CD4-positive, alpha-beta T cell treated with Interleukin-6 for 4 hours (primary cell): ENCODE data around the gene KIF13A.
"Not testable (repeated sequence)": the region's sequence is repeated elsewhere in the genome, so short reads cannot be mapped to it uniquely, and the experiment has no call there.

Experiments
- DNase-seq: peaks from one replicate; pipeline ENCODE4 v3.0.0-alpha.2; 2020; ENCODE audit warnings: mixed read lengths

KIF13A gene

DNA sequence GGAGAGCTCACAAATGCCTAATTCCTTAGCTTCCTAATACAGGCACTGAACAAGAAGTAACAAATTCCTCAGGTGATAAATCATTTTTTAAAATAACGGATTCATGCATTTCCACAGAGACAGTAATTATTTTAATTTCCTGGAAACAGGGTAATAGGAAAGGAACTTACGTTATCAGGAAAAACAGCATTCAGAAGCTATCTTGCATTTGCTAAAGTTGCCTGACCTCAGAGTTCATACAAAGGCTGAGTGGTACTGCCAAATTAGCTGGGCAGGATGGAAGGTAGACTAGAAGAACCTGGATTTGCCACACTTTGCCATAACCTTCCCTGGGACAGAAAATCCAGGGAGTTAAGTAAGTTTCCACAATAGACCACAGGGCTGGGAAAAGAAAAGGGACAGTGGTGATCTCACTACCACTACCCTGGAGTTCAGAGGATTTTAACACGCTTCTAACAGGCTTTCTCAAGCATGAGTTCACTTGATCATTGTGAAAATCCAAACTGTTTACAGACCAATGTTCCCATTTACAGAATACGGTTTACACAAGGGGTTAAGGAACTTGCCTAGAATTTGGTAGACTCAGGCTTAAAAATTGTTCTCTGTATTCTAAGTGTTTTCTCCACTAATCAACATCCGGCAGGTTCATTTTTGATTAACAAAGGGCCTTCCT is 57.0 kb downstream of the KIF13A start:
- DNase-seq = no peak

DNA sequence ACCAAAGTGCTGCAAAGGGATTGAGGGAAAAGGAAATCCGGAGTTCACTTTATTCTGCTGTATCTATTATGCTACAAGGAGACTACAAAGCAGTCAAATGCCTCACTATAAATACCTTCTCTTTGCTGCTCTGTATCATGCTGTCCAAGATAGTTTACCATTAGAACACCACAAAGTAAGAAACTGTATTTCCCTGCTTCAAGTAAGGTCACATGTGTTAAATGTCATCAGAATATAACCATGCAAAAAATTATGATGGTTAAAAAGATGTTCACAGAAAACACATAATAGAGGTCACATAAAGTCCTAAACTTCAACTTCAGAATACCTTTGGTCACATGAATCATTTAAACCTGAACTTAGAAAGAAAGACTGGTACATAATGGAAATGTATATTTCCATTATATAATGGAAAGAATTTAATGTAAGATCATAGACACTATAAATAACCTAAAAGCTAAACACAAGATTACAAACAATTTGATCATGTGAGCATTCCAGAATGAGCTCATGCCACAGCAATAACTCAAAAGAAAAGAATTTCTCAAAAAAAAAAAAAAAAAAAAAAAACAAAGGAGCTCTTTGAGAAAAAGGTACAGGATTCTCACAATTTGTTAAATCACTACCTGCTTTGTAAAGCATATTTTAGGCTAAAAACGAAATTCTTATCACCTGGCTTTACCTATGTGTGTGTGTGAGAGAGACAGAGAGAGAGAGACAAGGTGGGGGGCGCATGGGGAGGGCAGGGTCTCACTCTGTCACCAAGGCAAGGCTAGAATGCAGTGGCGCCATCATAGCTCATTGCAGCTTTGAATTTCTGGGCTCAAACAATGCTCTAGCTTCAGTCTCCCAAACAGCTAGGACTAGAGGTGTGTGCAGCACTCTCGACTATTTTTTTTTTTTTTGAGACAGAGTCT is 58.7 kb downstream of the KIF13A start:
- no peak for DNase-seq

DNA sequence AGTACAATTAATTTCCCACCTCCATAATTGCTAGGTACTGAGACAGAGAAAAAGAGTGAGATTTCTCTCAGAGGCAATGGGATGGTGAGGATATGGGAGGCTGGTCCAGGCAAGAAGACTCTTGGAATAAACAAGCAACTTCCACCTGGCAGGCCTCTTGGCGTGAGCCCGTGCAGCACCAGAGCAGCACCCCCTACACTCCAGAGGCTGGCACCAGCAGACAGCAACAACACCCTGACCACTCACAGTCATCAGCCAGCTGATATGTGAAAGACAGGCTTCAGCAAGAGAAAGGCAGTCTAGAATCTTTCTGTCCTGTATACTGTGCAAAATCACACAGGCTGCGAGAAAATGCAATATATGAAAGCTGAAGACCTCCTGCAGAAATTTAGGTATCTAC is 59.7 kb downstream of the KIF13A start:
- DNase-seq = no peak

DNA sequence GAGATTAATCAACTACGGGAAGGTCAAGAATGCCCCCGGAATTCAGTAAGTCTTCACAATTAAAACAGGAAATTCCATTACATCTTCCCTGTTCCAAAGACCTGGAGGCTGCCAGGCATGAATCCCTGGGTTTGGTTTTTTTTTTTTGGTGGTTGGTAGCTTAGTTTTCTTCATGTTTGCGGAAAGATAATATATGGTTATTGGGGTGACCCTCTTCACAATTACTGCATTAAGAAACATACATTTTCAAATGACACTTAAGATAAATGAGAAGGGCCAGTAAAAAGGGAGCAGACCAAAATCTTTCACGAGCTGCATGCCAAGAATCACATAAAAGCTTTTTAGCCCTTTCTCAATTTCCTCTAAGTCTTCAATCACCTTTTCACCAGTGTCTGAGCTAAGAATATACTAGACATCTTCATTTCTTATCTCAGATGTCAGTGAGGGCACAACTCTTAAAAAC is 64.0 kb downstream of the KIF13A start:
- DNase-seq = no peak

DNA sequence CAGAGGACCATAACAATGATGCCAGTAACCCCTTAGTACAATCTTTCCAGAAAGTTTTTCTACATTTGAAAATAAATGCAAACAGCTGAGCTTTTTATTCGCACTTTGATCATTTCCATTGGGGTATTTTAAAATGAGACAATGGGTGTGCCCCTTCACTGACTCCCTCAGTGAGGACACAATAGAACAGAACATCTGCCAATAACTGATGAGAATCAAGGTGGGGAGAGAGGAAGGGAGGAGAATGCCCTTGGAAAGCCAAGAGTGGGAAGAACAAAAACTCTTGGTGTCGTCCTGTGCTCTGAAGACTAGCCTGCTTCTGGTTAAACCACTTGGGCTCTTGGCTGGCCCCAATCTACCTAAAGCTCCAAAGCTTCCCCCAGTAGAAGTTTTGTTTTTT is 66.0 kb downstream of the KIF13A start:
- DNase-seq = no peak

DNA sequence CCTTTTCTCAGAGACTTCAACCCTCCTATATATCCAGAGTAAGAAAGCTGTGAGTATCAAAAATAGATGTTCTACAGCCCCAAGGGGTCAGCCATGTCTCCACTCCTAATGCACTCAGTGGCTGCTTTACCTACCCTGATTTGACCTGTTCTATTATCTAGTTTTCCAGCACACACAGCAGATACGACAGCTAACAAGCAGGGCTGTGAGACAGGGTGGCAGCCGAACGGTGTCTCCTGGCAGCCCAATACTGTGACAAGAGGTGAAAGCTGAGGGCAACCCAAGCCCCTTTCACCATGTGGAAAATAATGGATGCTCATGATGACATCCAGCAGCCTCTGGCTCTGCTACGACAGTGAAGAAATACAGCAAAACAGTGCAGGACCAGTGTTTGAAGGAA is 67.9 kb downstream of the KIF13A start:
- DNase-seq = no peak

DNA sequence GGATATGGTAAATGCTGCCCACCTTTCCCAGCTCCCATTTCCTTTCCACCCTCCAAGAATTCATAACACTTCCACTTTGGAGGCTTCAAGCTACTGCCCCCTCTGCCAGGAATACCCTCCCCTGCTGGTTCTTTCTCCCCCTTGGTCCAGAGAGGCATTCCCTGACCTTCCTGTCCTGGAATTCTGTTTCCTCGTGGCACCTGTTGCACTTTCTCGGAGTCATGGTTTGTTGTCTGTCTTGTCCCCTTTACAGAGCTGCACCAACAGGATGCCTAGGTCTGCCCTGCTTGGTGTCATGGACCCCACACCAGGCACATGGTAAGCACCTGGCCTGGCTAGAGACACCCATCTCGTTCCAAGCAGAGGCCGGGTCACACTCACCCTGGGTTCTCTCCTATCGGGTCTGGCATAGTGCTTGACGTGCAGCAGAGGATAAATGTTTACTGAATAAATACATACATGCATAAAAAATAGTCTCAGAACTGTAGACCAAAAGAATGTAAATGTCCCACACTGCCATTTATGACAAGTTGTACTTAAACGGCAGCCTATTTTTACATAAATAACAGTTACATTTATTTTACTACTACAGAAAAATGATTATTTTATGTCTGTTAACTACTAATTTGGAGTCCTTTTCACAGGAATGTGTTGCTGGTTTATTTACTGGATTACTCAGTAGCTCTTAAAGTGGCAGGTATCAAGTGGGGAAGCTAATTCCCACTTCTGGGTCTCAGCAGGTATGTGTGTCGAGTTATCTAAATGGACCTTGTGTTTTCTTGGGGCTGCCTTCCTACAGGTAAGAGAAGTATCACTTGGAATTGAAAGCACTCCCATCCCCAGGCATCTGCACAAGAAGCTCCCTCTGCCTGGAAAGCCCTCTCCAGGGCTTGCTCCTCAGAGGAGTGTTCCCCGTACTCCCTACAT is 69.3 kb downstream of the KIF13A start:
- DNase-seq = no peak

DNA sequence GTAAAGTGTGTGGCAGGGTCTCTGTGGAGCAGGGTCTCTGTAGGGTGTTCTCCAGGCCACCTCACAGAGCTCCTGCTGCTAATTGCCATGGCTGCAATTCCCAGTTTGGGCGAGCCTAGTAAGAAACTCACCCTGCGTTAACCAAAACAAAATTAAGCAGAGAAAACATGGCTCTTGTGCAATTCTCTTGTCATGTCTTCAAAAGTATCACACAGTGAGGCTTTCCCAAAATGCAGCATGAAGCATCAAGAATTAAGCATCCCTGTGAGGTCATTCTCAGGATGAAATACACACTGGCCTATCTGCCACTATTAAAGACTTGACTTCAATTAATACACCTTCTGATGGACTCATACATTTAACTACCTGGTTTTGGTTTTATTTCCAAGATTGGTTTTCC is 72.8 kb downstream of the KIF13A start:
- DNase-seq = no peak

DNA sequence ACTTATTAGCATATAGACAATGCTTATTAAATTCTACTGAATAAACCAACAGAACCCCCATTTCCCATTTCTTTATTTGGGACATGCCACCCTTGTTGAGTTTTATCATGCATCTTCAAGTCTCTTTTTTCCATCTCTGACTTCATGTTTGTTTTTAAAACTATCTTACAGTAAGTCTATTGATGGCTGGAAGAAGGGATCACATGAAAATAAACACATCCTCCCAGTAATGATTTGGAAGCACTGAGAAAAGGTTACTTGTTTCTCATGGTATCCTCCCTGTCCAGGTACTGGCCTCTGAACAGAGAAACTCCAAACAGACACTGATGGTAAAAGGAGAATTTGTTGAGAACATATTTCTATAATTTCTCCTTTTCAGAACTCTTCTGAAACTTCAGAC is 74.9 kb downstream of the KIF13A start:
- DNase-seq = no peak

DNA sequence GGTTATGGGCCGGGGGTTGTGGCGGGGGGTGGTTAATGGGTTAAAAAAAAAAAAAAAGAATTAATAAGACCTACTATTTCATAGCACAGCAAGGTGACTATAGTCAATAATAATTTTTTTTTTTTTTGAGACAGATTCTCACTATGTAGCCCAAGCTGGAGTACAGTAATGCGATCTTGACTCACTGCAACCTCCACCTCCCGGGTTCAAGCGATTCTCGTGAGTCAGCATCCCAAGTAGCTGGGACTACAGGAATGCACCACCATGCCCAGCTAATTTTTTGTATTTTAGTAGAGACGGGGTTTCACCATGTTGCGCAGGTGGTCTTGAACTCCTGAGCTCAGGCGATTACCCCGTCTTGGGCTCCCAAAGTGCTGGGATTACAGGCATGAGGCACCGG is 75.8 kb downstream of the KIF13A start:
- DNase-seq = not testable (repeated sequence)

DNA sequence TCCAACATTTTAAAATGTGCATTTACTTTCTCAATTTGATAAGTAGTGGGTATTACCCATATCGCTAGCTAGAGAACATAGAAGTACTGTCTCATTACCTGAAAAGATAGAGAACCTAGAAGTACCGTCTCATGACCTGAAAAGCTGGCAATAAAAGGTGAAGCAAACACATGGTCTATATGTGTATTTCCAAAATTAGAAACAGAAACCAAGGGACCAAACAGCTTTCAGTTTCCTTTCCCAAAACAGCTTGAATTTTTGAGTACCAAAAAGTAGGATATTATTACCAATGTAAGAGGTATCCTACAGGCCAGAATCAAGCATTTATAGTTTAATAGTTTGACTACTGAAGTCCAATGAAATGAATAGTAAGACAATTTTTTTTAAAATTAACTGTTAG is 77.2 kb downstream of the KIF13A start:
- DNase-seq = no peak

DNA sequence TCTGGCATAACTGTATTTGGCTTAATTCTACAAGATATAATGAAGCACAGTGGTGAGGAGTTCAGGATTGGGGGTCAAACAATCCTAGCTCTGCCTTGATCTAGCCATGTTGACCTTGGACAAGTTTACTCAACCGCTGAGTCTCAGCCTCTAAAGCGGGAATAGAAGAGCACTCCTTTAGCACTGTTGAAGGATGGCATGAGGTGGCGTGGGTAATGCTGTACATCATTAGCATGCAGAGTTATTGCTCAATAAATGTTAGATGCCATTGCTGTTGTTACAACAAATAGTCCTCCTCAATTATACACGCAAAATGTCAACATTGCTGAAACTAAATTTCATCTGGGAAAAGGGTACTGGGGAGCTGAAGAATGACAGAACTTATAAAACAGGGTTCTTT is 78.6 kb downstream of the KIF13A start:
- no peak for DNase-seq

DNA sequence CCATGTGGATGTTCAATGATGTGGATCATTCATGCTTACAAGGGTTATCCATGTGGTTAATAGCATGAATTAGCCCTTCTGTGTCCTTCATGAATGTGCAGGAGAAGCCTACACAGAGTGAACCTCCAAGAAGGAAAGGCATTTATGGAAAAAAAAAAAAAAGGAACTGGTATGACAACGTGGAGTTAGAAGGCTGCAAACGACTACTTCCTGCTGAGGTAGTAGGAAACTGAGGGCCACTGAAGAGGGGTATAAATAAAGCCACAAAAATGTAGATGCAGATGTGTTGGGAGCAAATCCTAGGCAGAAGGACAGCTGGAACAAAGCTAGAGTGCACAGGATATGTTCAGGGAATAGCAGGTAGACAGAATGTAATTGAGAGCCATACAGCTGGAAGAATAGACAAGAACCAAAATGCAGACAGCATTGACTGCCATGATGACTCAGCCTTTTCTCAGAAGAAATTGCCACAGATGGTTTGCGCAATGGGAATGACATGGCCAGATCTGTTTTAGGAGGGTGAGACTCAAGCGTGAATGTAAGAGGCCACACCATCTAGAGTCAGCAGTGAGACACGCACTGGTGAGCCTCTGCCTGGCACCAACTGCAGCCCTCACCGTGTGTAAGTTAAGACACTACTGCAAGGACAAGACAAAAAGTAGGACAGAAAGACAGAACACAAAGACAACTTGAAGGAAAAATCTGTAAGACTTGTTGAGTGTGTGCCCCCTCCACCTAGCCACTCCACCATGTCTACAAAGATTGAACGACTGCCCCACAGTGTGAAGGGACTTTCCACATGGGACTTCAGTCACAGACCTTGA is 79.8 kb downstream of the KIF13A start:
- DNase-seq = no peak

DNA sequence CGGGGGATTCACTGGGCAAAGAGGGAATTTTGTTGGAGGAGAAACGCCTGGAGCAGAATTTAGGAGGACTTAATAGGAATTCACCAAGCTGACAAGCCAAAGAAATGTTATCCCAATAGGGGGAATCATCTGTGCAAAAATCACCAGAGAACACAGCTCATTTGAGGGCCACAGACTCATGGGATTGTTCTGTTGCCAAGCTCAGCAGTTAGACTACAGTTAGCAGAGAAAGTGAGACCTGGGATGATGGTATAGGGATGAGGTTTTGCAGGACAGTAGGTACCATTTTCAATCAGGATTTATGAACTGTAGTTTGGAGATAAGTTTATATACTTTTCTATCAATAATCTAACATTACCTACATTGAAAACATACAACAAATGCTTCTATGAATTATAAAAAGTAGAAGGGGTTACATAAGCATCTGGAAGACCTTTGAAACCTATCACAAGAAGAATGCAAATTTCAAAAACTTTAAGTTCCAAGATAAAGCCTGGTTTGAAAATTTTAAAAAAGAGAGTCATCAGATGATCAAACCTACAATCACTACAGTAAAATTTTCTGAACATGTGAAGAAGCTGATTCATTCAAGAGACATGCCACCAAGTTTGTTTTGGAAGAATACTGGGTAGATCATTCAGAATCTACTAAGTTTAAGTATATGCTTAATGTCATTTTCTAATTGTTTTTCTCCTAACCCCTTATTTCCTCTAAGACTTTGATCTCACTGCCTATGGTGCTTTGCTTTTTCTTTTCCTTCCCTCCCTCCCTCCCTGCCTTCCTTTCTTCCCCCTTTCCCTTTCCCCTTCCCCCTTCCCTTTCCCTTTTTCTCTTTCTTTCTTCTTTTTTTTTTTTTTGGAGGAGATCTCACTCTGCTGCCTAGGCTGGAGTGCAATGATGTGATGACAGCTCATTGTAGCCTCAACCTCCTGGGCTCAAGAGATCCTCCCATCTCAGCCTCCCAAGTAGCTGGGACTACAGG is 81.5 kb downstream of the KIF13A start:
- DNase-seq = no peak

DNA sequence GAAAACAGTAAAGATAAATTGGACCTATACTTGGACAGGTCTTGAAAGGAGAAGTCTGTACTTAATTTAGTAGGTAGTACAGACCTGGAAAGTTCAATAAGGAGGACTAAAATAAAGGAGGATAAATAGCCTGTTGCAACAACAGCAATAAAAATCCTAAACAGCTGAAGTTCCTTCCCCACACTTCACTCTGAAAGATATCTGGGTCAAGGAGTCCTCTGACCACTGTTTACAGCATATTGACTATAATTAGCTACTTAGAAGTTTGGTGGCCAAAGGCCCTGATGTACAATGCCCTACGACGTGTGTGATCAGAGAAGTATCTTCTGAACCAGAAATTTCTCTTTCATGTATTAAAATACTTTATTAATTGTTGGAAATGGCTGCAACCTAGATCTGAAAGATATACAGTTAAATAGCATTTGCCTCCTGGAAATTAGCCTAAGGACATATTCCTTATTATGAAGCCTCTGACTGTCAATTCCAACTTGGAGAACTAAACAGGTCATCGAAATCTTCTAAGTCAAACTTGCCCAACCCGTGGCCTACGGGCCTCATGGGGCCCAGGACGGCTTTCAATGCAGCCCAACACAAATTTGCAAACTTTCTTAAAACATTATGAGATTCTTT is 82.8 kb downstream of the KIF13A start:
- DNase-seq = no peak

DNA sequence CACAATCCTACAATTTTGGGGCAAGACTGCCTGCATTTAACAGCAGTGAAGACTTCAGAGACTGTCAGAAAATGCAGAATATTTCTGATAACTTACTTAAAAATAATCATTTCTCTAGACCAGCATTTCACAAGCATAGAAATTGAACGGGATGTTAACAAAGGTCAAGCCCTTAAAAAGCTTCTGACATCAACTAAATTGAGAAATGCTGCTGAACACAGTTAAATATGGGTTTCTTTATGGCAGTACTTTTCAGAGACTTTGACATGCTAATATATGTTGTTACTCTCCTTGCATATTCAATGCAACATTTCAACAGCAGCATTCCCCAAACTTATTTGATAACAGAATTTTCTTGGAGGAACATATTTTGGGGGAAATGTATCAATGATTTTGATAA is 84.5 kb downstream of the KIF13A start:
- DNase-seq = no peak

DNA sequence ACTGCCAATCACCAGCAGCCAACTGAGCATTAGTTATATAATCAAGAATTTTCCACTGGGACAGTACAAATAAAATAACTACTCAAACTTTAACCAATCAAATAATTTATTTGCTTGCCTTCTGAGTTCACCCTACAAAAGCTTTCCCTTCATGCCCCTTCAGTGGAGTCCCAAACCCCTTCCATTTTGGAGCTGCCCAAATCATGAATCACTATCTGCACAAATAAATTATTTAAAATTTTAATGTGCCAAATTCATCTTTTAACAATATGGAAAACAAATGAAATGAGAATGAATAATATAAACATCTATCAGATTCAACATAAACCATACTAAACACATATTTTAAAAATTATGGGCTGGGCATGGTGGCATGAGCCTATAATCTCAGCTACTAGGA is 85.9 kb downstream of the KIF13A start:
- DNase-seq = no peak

DNA sequence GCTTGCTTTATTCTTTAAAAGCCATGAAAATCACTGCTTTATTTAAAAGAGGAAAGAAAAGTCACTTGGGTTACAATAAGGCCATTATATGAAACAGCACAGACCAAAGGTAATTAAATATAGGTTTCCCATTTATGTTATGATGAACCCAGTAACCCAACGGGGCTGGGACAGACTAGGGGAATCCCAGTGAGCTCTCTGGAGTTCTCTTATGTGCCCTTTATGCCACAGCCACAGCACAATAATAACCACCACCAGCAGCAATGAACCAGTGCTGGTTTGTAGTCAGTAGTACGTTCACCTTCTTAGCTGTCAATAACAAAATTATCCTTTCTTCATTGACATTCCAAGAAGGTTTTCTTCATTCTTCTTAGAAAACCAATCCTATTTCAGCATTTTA is 87.4 kb downstream of the KIF13A start:
- no peak for DNase-seq

DNA sequence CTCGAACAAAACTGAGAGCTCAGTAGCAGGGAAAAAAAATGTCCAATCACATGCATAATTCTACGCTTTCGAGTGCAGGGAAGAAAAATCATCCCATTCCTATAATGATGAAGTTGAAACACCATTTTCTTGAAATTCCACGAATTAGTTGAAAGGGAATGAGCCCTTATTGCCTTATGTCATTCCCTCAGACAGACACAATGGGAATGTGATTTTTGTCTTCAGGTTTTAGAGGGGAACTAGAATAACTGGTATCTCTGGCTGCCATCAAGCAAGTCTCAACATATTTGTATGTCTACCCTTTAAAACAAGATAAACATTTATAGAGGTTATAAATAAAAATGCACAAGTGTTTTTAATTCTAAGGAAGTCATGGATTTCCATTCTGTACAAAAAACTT is 87.9 kb downstream of the KIF13A start:
- DNase-seq = no peak

DNA sequence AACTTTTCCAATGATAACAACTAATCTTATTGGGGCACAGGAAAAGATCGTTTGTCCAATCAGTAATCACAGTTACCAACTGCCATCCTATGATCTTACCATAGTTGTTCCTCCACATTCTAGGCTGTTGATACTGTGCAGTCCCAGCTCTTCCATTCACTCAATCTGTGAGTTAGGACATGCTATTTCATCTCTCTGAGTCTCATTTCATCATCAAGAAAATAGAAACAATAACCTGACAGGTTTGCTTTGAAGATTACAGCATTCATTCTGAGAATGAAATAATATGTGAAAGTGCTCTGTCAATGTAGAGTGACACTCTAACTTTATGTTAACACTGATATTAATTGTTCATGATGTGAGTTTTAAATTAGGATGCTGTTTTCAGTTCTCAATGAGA is 89.8 kb downstream of the KIF13A start:
- DNase-seq = no peak

DNA sequence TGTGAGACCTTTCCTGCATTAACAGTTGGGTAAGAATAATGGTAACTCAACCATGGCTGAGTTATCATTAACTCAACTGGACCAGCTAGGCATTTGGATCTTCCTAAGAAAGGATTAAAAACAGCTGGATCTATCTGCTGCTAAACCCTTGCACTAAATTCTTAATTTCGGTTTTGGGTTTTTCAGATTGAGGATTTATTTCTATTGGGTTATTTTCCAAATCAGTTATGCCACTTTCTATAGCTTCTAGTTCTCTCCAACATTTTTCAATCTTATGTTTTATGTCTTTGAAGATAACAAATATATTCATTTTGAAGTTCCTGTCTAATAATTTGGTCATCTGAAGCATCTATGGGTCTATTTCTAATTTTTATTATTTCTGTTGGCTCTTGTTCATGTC is 92.5 kb downstream of the KIF13A start:
- no peak for DNase-seq
